GM23338 (cell line): ENCODE results near the gene ST8SIA2.

Experiments used
- CTCF ChIP-seq, 2 experiments: fragments of 200-600 bp in 1 of 2; sonication (generic) in 1 of 2; conservative IDR thresholded peaks; 2 replicates each; pipeline versions ENCODE4 v1.5.1 to v1.6.1; 2016 to 2017; ENCODE audit warnings: antibody characterized with exemption in 2 of 2, low read depth in 2 of 2, mild to moderate bottlenecking in 2 of 2, moderate library complexity in 1 of 2
- ETS1 ChIP-seq: IDR thresholded peaks from 2 replicates; pipeline ENCODE4 v1.6.1; 2016; ENCODE audit warnings: antibody characterized with exemption
- EZH2 ChIP-seq: fragments of 200-600 bp; sonication (generic); IDR thresholded peaks from one replicate; pipeline ENCODE4 v1.8.0; 2017; ENCODE audit warnings: antibody characterized with exemption, mild to moderate bottlenecking, low read depth; ENCODE audit not compliant: unreplicated experiment
- EZH2phosphoT487 ChIP-seq: fragments of 200-600 bp; sonication (generic); IDR thresholded peaks from one replicate; pipeline ENCODE4 v1.8.1; 2018; ENCODE audit warnings: antibody characterized with exemption; ENCODE audit not compliant: unreplicated experiment
- POLR2AphosphoS5 ChIP-seq: IDR thresholded peaks from 2 replicates; pipeline ENCODE4 v1.6.1; 2016; ENCODE audit warnings: antibody characterized with exemption, low read depth
- REST ChIP-seq: IDR thresholded peaks from one replicate; pipeline ENCODE4 v1.6.1; 2018; ENCODE audit warnings: antibody characterized with exemption; ENCODE audit not compliant: unreplicated experiment
- STAT1 ChIP-seq: IDR thresholded peaks from one replicate; pipeline ENCODE4 v1.6.1; 2016; ENCODE audit warnings: antibody characterized with exemption; ENCODE audit not compliant: unreplicated experiment

DNA sequence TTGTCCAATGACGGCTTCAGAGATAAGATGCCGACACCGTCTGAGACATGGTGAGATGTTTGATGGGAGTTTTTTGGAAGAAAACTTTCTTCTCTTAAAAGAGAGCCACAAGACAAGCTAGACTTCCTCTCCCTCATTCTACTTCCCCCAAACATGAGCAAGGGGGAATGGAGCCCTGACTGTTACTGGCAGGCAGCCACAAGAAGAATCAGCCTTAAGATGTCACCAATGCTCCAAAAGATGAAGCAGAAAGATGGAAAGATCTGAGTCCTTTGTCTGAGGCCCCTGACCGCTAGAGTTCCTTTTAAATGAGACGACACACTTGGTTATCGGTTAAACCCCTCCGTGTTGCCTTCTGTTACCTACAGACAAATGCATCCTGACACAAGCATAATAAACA lies 108.7 kb downstream of the ST8SIA2 start:
- TF ChIP-seq CTCF (conservative IDR thresholded peaks at IDR 0.05; ENCODE audit: low read depth in 2 of 2) (no peak), EZH2phosphoT487 (no peak), ETS1 (no peak), REST (no peak), POLR2AphosphoS5 (no peak), STAT1 (no peak), EZH2 (no peak)
